OCI-M2 (cell line): ENCODE results near the gene LAX1.

Experiments used
- DNase-seq: peaks from one replicate; lab custom pipeline; 2025; ENCODE audit not compliant: unreplicated experiment; lab: John Stamatoyannopoulos, UW

LAX1 gene

GRCh38 chr1:203807196-203807595 is 42.2 kb downstream of the LAX1 start:
- DNase-seq = no peak

- no peak for DNase-seq
These were observed 48.8 kb downstream of the LAX1 start for GRCh38 chr1:203813581-203814341.

- DNase-seq = no peak
These were observed 53.4 kb downstream of the LAX1 start for GRCh38 chr1:203818399-203818798.

GRCh38 chr1:203823306-203823705 is 58.3 kb downstream of the LAX1 start:
- no peak for DNase-seq
